HG02798 (cell line): Measurements from ENCODE around the gene UBTD1.
A peak's percentile ranks its signal among the peaks of the same experiment; 100 is the strongest.
"Not testable (repeated sequence)": the region's sequence is repeated elsewhere in the genome, so short reads cannot be mapped to it uniquely, and the experiment has no call there.

ENCODE experiments used
- ATAC-seq: cut with Tn5 transposase; IDR thresholded peaks from one replicate; pipeline ENCODE4 v1.9.1; 2021; ENCODE audit warnings: mild to moderate bottlenecking; ENCODE audit not compliant: unreplicated experiment, poor library complexity

The UBTD1 gene

GRCh38 chr10:97554336-97554735, 55.6 kb downstream of the UBTD1 start:
- not testable (repeated sequence) for ATAC-seq

GRCh38 chr10:97555541-97555940, 56.8 kb downstream of the UBTD1 start:
- ATAC-seq, result not testable (repeated sequence)

- ATAC-seq, result not testable (repeated sequence)
Measured at GRCh38 chr10:97560731-97561381, 62.1 kb downstream of the UBTD1 start.

GRCh38 chr10:97561386-97562077, 62.8 kb downstream of the UBTD1 start:
- not testable (repeated sequence) for ATAC-seq

GRCh38 chr10:97562329-97562728, 63.6 kb downstream of the UBTD1 start:
- ATAC-seq, result not testable (repeated sequence)

GRCh38 chr10:97563337-97563736, 64.6 kb downstream of the UBTD1 start:
- no peak for ATAC-seq

- no peak for ATAC-seq
Measured at GRCh38 chr10:97564776-97565175, 66.1 kb downstream of the UBTD1 start.

- no peak for ATAC-seq
Measured at GRCh38 chr10:97566336-97566996, 67.7 kb downstream of the UBTD1 start.

- ATAC-seq, result no peak
Measured at GRCh38 chr10:97567891-97568290, 69.2 kb downstream of the UBTD1 start.

GRCh38 chr10:97570146-97570788, 71.5 kb downstream of the UBTD1 start:
- ATAC-seq, result no peak

GRCh38 chr10:97570789-97571471, 72.2 kb downstream of the UBTD1 start:
- ATAC-seq, result no peak

- ATAC-seq, result no peak
Measured at GRCh38 chr10:97571622-97572021, 72.9 kb downstream of the UBTD1 start.

- ATAC-seq, result peak; percentile 75
Measured at GRCh38 chr10:97572214-97572989, 73.7 kb downstream of the UBTD1 start, which contains the start of gene ANKRD2. Gene ANKRD2 (plus strand): TSS chr10:97572779. CDS start chr10:97572789, 10 bp downstream.

- ATAC-seq, result no peak
Measured at GRCh38 chr10:97573021-97573420, 74.3 kb downstream of the UBTD1 start.

- ATAC-seq, result no peak
Measured at GRCh38 chr10:97573672-97574071, 74.9 kb downstream of the UBTD1 start.

- no peak for ATAC-seq
Measured at GRCh38 chr10:97574374-97575126, 75.8 kb downstream of the UBTD1 start.

GRCh38 chr10:97575127-97575668, 76.5 kb downstream of the UBTD1 start:
- ATAC-seq, result no peak

GRCh38 chr10:97576487-97576886, 77.8 kb downstream of the UBTD1 start:
- ATAC-seq, result not testable (repeated sequence)
